ENCODE results near the gene HELZ.

- TF ChIP-seq, protein P1, sequence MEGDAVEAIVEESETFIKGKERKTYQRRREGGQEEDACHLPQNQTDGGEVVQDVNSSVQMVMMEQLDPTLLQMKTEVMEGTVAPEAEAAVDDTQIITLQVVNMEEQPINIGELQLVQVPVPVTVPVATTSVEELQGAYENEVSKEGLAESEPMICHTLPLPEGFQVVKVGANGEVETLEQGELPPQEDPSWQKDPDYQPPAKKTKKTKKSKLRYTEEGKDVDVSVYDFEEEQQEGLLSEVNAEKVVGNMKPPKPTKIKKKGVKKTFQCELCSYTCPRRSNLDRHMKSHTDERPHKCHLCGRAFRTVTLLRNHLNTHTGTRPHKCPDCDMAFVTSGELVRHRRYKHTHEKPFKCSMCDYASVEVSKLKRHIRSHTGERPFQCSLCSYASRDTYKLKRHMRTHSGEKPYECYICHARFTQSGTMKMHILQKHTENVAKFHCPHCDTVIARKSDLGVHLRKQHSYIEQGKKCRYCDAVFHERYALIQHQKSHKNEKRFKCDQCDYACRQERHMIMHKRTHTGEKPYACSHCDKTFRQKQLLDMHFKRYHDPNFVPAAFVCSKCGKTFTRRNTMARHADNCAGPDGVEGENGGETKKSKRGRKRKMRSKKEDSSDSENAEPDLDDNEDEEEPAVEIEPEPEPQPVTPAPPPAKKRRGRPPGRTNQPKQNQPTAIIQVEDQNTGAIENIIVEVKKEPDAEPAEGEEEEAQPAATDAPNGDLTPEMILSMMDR (IDR thresholded peaks at IDR 0.05) = no peak
- TF ChIP-seq POLR2A (IDR thresholded peaks at IDR 0.05) = no peak
Measured at GRCh38 chr17:67128700-67129099, 116.3 kb downstream of the HELZ start.
